Measurements from ENCODE around the gene AIF1.

The AIF1 gene

DNA sequence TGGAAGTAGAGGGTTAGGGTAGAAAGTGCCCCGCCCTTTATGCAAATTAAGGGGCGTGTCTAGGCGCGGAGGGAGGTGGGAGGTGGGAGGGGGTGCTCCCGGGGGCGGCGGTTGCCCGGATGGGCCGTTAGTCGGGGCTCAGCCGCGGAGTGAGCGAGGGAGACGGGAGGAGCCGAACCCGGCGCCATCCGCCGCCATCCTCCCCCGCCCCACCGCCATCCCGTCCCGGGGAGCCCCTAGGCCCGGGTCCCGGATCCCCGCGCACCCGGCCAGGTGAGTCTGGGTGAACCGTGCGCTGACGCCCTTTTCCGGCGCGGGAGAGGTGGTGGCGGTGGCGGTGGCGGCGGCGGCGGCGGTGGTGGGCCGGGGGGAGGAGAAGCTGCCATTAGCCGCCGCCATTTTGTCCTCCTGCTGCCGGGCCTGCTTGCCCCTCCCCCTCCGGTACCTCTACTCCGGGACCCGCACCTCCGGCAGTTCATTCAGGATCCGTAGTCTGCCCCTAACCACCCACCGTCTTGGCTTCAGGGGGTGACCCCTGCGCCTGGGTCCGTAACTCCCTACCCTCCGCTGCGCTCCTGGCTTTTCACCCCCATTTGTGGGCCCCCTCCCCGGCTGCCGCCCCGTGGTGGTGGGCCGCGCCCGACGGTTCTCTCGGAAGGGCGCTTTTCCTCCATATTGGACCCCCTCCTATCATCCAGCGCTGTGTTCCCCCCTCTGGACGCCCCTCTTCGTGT lies 5.7 kb downstream of the AIF1 start, which contains the start of gene PRRC2A:
PRRC2A (plus strand) TSS at position 130 of the 734 bp plus-strand sequence. CDS start 2,075 bp downstream, outside the sequence.
- no peak for DNase-seq (ENCODE audit: low read depth in 2 of 2)

DNA sequence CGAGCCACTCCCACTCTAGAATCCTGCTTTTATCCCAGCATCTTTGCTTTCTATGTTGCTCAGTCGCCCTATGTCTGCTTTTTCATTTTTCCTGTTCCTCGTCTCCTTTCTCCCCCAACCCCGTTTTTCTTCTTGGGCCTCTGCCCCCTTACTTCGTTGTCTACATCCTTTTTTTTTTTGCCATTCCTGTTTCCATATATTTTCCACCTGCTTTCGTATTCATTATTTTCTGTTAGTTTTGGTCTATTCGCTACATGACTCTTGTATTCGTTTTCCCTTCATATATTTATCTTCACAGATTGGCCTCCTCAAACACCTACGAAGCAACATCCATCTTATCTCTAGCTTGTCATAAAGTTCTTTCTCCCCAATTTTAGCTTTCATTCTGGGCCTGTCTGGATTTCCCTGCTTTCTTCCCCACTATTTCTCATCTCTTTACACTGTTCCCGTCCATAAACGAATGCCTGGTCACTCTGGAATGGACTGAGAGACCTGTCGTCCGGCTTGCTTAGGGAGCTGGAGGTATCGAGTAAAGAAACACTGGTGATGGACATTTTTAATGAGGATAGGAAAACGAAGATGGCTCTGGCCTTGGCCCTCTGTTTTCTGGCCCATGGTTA lies 6.4 kb downstream of the AIF1 start:
- DNase-seq (ENCODE audit: low read depth in 2 of 2) = no peak

DNA sequence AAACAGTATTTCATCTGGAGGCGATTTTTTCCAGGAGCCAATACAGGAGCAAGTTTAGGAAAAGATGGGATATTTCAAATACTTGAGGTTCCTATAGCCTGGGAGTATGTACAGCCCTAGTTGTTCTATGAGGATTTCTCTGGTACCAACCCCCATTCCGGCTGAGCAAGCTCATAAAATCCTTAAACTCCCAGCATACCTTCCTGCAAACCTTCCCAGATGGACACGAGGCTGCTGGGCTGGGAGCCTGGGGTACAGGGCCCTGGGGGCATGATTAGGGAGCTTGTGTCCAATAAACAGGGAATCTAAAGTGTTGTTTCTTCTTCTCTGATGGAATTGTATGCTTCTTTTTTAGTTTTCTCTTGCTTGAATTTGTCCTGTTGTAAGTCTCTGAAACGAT lies 7.0 kb downstream of the AIF1 start:
- no peak for DNase-seq (ENCODE audit: low read depth in 2 of 2)

GRCh38 chr6:31622684-31623091 lies 7.7 kb downstream of the AIF1 start:
- no peak for DNase-seq (ENCODE audit: low read depth in 2 of 2)

GRCh38 chr6:31624070-31624469 lies 9.0 kb downstream of the AIF1 start:
- DNase-seq (ENCODE audit: low read depth in 2 of 2) = no peak

DNA sequence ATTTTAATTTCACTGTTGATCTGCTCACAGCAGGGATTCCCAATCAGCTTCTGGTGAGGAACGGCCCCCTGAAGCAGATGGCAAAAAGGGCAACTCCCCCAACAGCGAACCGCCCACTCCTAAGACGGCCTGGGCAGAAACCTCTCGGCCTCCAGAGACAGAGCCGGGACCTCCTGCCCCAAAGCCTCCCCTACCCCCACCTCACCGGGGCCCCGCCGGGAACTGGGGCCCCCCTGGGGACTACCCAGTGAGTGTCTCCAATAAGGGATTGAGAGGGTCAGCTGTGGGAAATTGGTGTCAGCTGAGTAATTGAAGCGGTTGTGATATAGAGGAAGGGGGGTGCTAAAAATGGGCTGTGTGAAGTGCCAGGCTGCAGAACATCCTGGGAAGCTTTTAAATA lies 11.9 kb downstream of the AIF1 start:
- no peak for DNase-seq (ENCODE audit: low read depth in 2 of 2)

- no peak for DNase-seq (ENCODE audit: low read depth in 2 of 2)
These were observed 12.8 kb downstream of the AIF1 start for GRCh38 chr6:31627690-31628287.

GRCh38 chr6:31629014-31629413 lies 14.0 kb downstream of the AIF1 start:
- no peak for DNase-seq (ENCODE audit: low read depth in 2 of 2)

DNA sequence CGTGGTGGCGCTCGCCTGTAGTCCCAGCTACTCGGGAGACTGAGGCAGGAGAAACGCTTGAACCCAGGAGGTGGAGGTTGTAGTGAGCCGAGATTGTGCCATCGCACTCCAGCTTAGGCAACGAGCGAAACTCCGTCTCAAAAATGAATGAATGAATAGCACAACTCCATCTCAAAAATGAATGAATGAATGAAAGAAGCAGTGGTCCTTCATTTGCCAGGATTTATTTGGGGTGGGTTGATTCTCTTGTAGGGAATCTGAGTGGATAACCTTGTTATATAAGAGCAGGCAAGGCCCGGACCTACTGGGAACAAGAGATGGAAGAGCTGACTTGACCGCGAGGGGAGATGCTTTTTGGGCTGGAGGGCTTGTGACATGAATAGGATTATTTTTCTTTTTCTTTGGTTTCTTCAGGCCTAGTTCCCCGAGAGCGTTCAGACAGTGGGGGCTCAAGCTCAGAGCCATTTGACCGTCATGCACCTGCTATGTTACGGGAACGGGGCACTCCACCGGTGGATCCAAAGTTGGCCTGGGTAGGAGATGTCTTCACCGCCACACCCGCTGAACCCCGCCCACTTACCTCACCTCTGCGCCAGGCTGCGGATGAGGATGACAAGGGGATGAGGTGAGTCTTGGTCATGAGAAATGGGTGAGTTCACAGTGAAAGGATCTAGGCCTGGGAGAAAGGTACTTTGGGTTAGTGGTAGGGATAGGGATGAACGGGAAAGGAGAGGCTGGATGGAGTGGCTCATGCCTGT lies 15.3 kb downstream of the AIF1 start:
- no peak for DNase-seq (ENCODE audit: low read depth in 2 of 2)

- no peak for DNase-seq (ENCODE audit: low read depth in 2 of 2)
These were observed 16.2 kb downstream of the AIF1 start for GRCh38 chr6:31631209-31631608.

DNA sequence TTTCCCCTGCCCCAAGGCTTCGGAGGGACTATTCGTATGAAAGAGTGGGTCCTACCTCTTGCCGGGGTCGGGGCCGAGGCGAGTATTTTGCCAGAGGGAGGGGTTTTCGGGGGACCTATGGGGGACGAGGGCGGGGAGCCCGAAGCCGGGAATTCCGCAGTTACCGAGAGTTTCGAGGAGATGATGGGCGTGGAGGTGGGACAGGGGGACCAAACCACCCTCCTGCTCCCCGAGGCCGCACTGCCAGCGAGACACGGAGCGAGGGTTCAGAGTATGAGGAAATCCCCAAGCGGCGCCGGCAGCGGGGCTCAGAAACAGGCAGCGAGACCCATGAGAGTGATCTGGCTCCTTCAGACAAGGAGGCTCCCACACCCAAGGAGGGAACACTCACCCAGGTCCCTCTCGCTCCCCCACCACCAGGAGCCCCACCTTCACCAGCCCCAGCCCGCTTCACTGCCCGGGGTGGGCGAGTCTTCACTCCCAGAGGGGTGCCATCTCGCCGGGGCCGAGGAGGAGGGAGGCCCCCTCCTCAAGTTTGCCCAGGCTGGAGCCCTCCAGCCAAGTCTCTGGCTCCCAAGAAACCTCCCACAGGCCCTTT lies 16.7 kb downstream of the AIF1 start:
- no peak for DNase-seq (ENCODE audit: low read depth in 2 of 2)

DNA sequence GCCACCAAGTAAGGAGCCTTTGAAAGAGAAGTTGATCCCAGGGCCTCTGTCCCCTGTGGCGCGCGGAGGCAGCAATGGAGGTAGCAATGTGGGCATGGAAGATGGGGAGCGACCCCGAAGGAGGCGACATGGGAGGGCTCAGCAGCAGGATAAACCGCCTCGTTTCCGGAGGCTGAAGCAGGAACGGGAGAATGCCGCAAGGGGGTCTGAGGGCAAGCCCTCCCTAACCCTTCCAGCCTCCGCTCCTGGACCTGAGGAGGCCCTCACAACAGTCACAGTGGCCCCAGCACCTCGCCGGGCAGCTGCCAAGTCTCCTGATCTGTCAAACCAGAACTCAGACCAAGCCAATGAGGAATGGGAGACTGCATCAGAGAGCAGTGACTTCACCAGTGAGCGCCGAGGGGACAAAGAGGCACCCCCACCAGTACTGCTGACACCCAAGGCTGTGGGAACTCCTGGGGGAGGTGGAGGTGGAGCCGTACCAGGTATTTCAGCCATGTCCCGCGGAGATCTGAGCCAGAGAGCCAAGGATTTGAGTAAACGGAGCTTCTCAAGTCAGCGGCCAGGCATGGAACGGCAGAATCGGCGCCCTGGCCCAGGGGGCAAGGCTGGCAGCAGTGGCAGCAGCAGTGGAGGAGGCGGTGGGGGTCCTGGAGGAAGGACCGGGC lies 17.4 kb downstream of the AIF1 start:
- no peak for DNase-seq (ENCODE audit: low read depth in 2 of 2)

GRCh38 chr6:31633447-31633846 lies 18.4 kb downstream of the AIF1 start:
- DNase-seq (ENCODE audit: low read depth in 2 of 2) = no peak

GRCh38 chr6:31634131-31634530 lies 19.1 kb downstream of the AIF1 start:
- DNase-seq (ENCODE audit: low read depth in 2 of 2) = no peak

- DNase-seq (ENCODE audit: low read depth in 2 of 2) = no peak
These were observed 20.0 kb downstream of the AIF1 start for GRCh38 chr6:31634969-31635575.

DNA sequence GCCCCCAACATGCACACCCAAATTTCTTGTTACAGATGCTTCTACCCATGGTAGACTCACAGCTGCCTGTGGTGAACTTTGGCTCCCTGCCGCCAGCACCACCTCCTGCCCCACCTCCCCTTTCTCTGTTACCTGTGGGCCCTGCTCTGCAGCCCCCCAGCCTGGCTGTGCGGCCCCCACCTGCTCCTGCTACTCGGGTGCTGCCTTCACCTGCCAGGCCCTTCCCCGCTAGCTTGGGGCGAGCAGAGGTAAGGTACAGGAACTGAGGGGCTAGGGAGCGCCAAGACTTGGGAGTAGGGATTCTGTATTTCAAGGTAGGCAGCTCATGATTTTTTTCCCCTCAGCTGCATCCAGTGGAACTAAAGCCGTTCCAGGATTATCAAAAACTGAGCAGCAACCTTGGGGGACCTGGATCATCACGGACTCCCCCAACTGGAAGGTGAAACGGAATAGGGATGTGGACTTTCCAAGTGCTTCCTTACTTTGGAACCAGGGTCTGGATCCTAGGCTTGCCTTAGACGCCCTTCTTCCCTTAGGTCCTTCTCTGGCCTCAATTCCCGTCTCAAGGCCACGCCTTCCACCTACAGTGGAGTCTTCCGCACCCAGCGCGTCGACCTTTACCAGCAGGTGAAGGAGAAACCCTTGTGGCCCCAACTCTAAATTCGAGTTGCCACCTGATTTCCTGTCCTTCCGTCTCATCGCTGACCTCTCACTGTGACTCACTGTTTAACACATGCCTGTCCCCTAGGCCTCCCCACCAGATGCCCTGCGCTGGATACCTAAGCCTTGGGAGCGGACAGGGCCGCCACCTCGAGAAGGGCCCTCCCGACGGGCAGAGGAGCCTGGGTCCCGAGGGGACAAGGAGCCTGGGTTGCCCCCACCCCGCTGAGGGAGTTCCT lies 21.9 kb downstream of the AIF1 start:
- DNase-seq (ENCODE audit: low read depth in 2 of 2) = no peak

DNA sequence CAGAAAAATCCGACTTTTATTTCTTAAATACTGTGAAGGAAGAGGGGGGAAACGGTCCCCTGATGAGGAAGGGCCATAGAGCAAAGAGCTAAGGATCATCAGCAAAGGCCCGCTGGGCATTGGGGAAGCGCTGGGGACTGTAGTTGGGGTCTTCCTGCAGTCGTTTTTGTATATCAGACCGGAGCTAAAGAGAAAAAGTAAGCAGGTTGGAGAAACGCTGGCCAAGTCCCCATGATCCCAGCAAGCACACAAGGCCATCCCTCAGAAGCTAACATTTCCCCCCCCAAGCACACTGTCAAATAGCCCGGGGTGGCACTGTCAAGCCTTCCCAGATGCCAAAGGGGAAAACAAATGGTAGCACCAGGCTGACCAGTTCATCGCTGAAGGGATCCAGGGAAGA lies 24.0 kb downstream of the AIF1 start:
- DNase-seq (ENCODE audit: low read depth in 2 of 2) = no peak

GRCh38 chr6:31639449-31639861 lies 24.4 kb downstream of the AIF1 start:
- no peak for DNase-seq (ENCODE audit: low read depth in 2 of 2)

DNA sequence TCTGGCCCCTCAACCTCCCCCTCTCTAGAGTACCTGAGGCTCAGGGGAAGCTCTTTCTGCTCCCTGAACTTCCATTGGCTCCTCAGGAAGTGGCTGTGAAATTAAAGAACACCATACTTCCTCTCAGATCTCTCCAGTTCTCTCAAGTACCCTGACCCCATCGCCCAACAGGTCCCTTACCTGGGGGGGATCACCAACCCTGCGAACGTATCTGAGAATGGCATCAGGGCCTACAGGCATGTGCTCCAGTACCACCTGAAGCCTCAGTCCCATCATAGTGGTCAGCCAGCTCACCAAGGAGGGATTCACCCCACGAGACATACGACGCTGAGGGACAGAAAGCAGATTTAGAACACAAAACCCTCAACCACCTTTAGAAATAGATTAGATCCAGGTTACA lies 25.6 kb downstream of the AIF1 start:
- no peak for DNase-seq (ENCODE audit: low read depth in 2 of 2)

GRCh38 chr6:31641370-31641769 lies 26.3 kb downstream of the AIF1 start:
- DNase-seq (ENCODE audit: low read depth in 2 of 2) = no peak
